Lung microvascular endothelial cell (primary cell): Measurements from ENCODE around the gene CHTOP. TPM values are rescaled to one million over a fixed set of nuclear protein-coding genes. Genes with fewer than 3 reads are reported as not detected.
"Not testable (repeated sequence)": the region's sequence is repeated elsewhere in the genome, so short reads cannot be mapped to it uniquely, and the experiment has no call there.

Experiments used
- DNase-seq, 2 donors: peaks; one replicate each; pipeline versions ENCODE4 v3.0.0 to v3.0.0-alpha.2; 2010; ENCODE audit warnings: low read depth in 2 of 2
- total RNA-seq: library from RNA; depleted of rRNA; stranded (reverse); fragments of >200 nt; gene quantifications from 2 replicates; pipeline ENCODE4 v1.2.1, GENCODE V29; 2014

The CHTOP gene
- total RNA-seq, 1 donor from 2014 or later, result 21.0 TPM

- DNase-seq, result no peak
Observed at GRCh38 chr1:153631047-153632022, 2.5 kb upstream of the CHTOP start.

GRCh38 chr1:153633161-153633753 is 609 bp upstream of the CHTOP start:
- DNase-seq, result no peak

DNA sequence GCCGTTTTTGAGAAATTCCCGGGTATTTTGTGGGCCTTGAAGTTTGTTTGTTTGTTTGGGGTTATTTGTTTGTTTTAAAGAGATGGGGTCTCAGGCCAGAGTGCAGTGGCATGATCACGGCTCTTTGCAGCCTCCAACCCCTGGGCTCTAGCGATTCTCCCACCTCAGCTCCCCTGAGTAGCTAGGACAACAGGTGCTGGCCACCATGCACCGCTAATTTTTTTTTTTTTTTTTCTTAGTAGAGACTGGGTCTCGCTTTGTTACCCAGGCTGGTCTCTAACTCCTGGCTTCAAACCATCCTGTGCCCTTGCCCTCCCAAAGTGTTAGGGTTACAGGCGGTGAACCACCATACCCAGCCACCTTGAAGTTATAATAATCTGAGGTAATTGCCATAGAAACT is 2.0 kb downstream of the CHTOP start:
- no peak for DNase-seq

- no peak for DNase-seq
Observed at GRCh38 chr1:153636312-153636711, 2.4 kb downstream of the CHTOP start.

GRCh38 chr1:153638261-153638660 is 4.4 kb downstream of the CHTOP start:
- no peak for DNase-seq

DNA sequence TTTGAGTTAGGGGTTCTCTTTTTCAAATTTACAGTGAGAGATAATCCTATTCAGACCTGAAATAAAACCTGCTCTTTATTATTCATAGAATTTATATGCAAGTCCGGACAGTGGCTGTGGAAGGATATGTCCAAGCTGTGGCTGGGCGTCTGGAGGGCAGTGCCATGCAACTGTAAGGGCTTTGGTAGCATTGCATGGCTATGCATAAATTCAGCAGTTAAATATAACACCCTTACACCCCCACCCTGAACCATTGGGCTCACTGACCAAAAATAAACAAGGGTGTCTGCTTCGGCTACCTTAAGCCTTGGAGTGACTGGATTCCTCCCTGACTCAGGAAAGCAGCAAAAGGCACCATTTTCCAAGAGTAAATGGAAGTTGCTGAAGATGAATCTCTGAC is 5.4 kb downstream of the CHTOP start:
- DNase-seq, result no peak

DNA sequence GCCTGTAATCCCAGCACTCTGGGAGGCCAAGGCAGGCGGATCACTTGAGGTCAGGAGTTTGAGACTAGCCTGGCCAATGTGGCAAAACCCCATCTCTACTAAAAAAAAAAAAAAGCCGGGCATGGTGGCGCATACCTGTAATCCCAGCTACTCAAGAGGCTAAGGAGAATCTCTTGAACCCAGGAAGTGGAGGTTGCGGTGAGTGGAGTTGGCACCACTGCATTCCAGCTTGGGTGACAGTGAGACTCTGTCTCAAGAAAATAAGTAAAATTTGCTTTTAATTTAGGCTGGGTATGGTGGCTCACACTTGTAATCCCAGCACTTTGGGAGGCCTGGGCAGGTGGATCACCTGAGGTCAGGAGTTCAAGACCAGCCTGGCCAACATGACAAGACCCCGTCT is 6.3 kb downstream of the CHTOP start:
- DNase-seq, result not testable (repeated sequence)

GRCh38 chr1:153640861-153641260 is 7.0 kb downstream of the CHTOP start:
- DNase-seq, result no peak

DNA sequence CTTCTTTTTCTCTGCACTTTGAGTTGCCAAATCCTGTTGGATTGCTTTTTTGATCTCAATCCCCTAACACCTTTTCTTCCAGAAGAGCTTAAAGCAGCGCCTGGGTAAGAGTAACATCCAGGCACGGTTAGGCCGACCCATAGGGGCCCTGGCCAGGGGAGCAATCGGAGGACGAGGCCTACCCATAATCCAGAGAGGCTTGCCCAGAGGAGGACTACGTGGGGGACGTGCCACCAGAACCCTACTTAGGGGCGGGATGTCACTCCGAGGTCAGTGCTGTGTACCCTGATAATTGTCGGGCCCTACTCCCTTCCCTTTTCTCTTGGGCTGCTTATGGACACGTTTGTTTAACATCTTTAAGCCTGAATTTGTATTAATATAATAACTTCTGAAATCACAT is 8.3 kb downstream of the CHTOP start:
- no peak for DNase-seq

- DNase-seq, result no peak
Observed at GRCh38 chr1:153643100-153643499, 9.2 kb downstream of the CHTOP start.

- no peak for DNase-seq
Observed at GRCh38 chr1:153643816-153644215, 9.9 kb downstream of the CHTOP start.

GRCh38 chr1:153646672-153647345 is 12.9 kb downstream of the CHTOP start:
- DNase-seq, result no peak

GRCh38 chr1:153647346-153647714 is 13.5 kb downstream of the CHTOP start:
- no peak for DNase-seq

DNA sequence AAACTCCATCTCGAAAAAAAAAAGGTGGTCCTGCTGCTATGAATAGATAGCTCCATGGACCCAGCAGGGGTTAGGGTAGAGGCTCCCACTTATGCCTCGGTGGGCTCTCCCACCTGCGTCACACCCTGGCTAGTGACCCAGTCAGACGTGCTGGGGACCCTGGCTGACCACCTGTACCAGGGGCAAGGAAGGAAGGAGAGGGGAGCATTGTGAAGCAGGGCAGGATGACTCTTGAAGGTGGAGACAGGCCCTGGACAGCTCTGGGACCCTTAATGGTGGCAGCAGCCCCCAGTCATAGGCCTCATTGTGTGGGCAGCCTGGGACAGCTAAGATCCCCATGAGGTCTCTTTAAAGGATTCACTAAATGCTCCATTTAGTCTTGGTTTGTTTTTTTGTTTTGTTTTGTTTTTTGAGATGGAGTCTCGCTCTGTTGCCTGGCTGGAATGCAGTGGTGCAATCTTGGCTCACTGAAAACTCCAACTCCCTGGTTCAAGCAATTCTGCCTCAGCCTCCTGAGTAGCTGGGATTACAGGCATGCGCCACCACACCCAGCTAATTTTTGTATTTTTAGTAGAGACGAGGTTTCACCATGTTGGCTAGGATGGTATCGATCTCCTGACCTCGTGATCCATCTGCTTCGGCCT is 14.3 kb downstream of the CHTOP start:
- no peak for DNase-seq

GRCh38 chr1:153649137-153649862 is 15.4 kb downstream of the CHTOP start:
- no peak for DNase-seq

GRCh38 chr1:153649863-153650235 is 16.0 kb downstream of the CHTOP start:
- no peak for DNase-seq

GRCh38 chr1:153651771-153652170 is 17.9 kb downstream of the CHTOP start:
- no peak for DNase-seq

DNA sequence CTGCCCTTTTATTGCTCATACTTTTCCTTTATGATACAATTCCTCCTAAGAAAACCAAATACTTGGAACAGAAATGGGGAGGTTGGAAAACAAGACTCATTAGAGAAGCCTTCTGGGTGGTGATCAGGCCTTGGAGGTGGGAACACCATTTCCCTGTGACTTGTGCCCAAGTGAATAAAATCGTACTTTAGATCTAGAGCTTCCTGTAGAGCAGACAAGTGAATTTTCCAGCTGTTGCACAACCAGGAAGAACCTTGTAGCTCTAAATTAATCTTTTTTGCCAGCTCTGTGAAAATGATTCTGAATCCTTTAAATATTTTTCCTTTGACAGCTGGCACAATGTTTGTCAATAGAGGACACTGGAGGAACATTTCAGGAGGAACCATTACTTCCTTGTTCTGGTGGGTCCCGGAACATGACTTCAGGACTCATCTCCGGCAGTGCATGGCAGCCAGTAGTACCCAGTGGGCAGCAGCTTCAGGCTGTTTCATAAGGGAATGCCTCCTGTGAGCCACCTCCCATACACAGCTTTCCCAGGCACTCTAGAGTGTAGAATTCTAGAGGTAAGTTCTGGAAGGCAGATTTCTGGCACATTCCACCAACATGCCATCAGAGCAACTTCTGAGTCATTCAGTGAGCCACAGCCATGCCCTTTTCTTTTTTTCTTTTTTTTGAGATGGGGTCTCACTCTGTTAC is 19.1 kb downstream of the CHTOP start:
- peak; percentile 24 to 50 for DNase-seq

DNA sequence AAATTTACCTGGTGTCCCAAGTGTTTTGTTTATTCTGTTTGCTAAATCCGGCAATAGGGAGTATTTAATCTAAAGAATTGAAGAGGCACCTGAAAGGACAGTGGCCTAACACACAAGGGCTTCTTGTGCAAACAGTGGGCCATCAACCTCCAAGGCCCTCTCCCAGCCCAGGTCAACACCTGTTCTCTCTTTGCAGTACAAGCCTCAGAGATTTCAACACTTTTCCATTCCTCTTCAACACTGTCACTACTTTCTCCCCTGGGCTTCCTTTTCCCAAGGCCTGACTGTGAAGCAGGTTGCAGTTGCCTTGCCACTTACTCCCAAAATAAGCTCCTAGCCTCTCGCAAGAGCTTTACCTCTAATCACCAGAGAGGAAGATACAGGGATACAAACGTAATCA is 21.5 kb downstream of the CHTOP start:
- DNase-seq, result no peak

- DNase-seq, result peak; percentile 61 to 73
Observed at GRCh38 chr1:153658400-153659174, 24.7 kb downstream of the CHTOP start, which contains the start of gene SNAPIN. Gene SNAPIN (plus strand): TSS chr1:153658703. CDS start chr1:153658744, 41 bp downstream.
